SU-DHL-6 (cell line): ENCODE results near the gene FBXL15.

Experiments
- H2AFZ ChIP-seq: fragments of 200-600 bp; sonication (generic); 2 replicates; pipeline ENCODE4 v1.6.1; 2014; ENCODE audit warnings: low read depth, mild to moderate bottlenecking, moderate library complexity, mixed read lengths, antibody characterized with exemption, low read length; ENCODE audit not compliant: severe bottlenecking
- H3F3A ChIP-seq: fragments of 200-600 bp; shearing (Covaris generic); 2 replicates; pipeline ENCODE4 v1.6.0; 2016; ENCODE audit warnings: antibody characterized with exemption, mild to moderate bottlenecking; ENCODE audit not compliant: insufficient read depth
- H3K27ac ChIP-seq: fragments of 200-600 bp; sonication (generic); 2 replicates; pipeline ENCODE4 v1.5.1; 2016; ENCODE audit warnings: low read depth, mild to moderate bottlenecking, low read length, moderate library complexity, mixed read lengths
- H3K27me3 ChIP-seq: fragments of 200-600 bp; sonication (generic), shearing (Covaris generic); 2 replicates; pipeline ENCODE4 v1.6.0; 2014; ENCODE audit warnings: mild to moderate bottlenecking, low read length
- H3K36me3 ChIP-seq: fragments of 200-600 bp; sonication (generic); 2 replicates; pipeline ENCODE4 v1.6.1; 2014; ENCODE audit warnings: mild to moderate bottlenecking, low read length, mixed read lengths
- H3K4me2 ChIP-seq: fragments of 300-600, 200-600 bp; shearing (Covaris generic), sonication (generic); 2 replicates; pipeline ENCODE4 v1.6.0; 2014; ENCODE audit warnings: low read length, low read depth, mild to moderate bottlenecking; ENCODE audit not compliant: poor library complexity, severe bottlenecking
- H3K4me3 ChIP-seq: fragments of 200-600 bp; sonication (generic); 2 replicates; pipeline ENCODE4 v1.5.1; 2014; ENCODE audit warnings: antibody characterized with exemption, low read length, mild to moderate bottlenecking, mixed read lengths; ENCODE audit not compliant: insufficient read depth, poor library complexity, severe bottlenecking
- H3K79me2 ChIP-seq: fragments of 200-600 bp; sonication (generic); 2 replicates; pipeline ENCODE4 v1.6.1; 2014; ENCODE audit warnings: mild to moderate bottlenecking, low read length, moderate library complexity; ENCODE audit not compliant: insufficient read depth
- H3K9ac ChIP-seq: fragments of 200-600 bp; sonication (generic); 2 replicates; pipeline ENCODE4 v1.7.0; 2014; ENCODE audit warnings: mild to moderate bottlenecking, low read length
- H3K9me2 ChIP-seq: fragments of 200-600 bp; sonication (generic); replicated peaks from 2 replicates; pipeline ENCODE4 v1.6.1; 2014; ENCODE audit warnings: low read length; ENCODE audit not compliant: insufficient read depth
- H3K9me3 ChIP-seq: fragments of 200-600 bp; sonication (generic); 2 replicates; pipeline ENCODE4 v1.6.1; 2014; ENCODE audit warnings: low read length, mixed read lengths; ENCODE audit not compliant: insufficient read depth
- H4K20me1 ChIP-seq: fragments of 200-600 bp; sonication (generic); 2 replicates; pipeline ENCODE4 v1.6.1; 2014; ENCODE audit warnings: low read depth, mild to moderate bottlenecking, antibody characterized with exemption, low read length, moderate library complexity, mixed read lengths
- EZH2phosphoT487 ChIP-seq: fragments of 200-600 bp; sonication (generic), shearing (Covaris generic); conservative IDR thresholded peaks from 2 replicates; pipeline ENCODE4 v1.6.1; 2018; ENCODE audit warnings: mild to moderate bottlenecking, antibody characterized with exemption, low read length, moderate library complexity, mixed read lengths
- TF ChIP-seq, protein P1 (sequence below): fragments of 200-600 bp; sonication (generic); IDR thresholded peaks from one replicate; pipeline ENCODE4 v1.5.1; 2017; ENCODE audit warnings: antibody characterized with exemption, mild to moderate bottlenecking, low read length, moderate library complexity; ENCODE audit not compliant: insufficient read depth, poor library complexity, severe bottlenecking

FBXL15 gene

GRCh38 chr10:102413806-102414561 is 6.7 kb upstream of the FBXL15 start:
- no peaks in the 10 kb centered on the region for H4K20me1 ChIP-seq
- no peaks in the 10 kb centered on the region for H3K36me3 ChIP-seq
- no peak for TF ChIP-seq EZH2phosphoT487
- TF ChIP-seq, protein P1, sequence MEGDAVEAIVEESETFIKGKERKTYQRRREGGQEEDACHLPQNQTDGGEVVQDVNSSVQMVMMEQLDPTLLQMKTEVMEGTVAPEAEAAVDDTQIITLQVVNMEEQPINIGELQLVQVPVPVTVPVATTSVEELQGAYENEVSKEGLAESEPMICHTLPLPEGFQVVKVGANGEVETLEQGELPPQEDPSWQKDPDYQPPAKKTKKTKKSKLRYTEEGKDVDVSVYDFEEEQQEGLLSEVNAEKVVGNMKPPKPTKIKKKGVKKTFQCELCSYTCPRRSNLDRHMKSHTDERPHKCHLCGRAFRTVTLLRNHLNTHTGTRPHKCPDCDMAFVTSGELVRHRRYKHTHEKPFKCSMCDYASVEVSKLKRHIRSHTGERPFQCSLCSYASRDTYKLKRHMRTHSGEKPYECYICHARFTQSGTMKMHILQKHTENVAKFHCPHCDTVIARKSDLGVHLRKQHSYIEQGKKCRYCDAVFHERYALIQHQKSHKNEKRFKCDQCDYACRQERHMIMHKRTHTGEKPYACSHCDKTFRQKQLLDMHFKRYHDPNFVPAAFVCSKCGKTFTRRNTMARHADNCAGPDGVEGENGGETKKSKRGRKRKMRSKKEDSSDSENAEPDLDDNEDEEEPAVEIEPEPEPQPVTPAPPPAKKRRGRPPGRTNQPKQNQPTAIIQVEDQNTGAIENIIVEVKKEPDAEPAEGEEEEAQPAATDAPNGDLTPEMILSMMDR, result no peak
- H3K4me3 ChIP-seq, result no peak overlapping the region
- no peaks in the 10 kb centered on the region for H3F3A ChIP-seq
- no peak overlapping the region for H2AFZ ChIP-seq
- H3K9me2 ChIP-seq, result no peaks in the 10 kb centered on the region
- H3K79me2 ChIP-seq, result no peaks in the 10 kb centered on the region
- H3K9me3 ChIP-seq, result no peaks in the 10 kb centered on the region
- H3K9ac ChIP-seq, result no peak overlapping the region
- H3K4me2 ChIP-seq, result no peak overlapping the region
- no peak overlapping the region for H3K27ac ChIP-seq
- no peaks in the 10 kb centered on the region for H3K27me3 ChIP-seq

DNA sequence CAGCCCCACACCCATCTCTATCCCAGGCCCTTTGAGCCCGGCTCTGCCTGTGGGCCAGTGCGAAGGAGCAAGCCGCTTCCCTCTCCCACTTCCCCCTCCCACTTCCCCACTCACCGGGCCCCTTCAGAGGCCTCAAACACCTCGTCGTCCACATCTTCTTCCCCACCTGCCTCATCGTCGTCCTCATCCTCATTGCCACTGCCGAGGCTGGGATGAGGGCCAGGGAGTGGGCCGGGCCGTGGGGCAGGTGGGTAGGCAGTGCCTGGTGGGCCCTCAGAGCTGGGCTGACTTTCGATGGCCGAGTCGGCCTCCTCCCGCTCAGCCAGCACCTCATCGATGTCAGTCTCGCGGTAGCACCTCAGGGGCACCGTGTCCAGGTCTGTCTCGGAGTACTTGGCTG is 5.9 kb upstream of the FBXL15 start:
- no peak overlapping the region for H3K27ac ChIP-seq
- H3F3A ChIP-seq, result no peaks in the 10 kb centered on the region
- no peaks in the 10 kb centered on the region for H3K79me2 ChIP-seq
- no peaks in the 10 kb centered on the region for H3K27me3 ChIP-seq
- no peaks in the 10 kb centered on the region for H3K36me3 ChIP-seq
- H3K4me2 ChIP-seq, result no peak overlapping the region
- TF ChIP-seq, protein P1, result no peak
- TF ChIP-seq EZH2phosphoT487, result no peak
- H4K20me1 ChIP-seq, result no peaks in the 10 kb centered on the region
- no peaks in the 10 kb centered on the region for H3K9me3 ChIP-seq
- no peaks in the 10 kb centered on the region for H3K9me2 ChIP-seq
- H2AFZ ChIP-seq, result no peak overlapping the region
- no peak overlapping the region for H3K4me3 ChIP-seq
- H3K9ac ChIP-seq, result no peak overlapping the region

DNA sequence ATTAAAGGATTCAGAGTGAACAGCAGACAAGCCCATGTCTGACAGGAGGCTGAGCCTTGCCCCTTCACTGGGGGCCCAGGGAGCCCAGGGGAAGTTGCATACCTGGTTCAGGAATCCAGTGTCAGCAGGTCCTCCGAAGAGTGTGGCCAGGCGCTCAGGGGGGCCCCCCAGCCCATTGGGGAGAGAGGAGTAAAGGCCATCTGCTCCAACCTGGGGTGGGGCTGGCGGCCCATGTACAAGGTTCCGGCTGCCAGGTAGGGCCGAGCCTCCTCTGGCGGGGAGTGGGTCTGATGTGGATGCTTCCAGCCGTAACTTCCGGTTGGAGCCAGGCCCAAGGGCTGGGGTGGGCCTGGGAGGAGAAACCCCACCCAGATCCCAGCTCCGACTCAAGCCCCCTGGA is 4.4 kb upstream of the FBXL15 start:
- Histone ChIP-seq H3K36me3 (no peaks in the 10 kb centered on the region), H3K4me3 (no peak overlapping the region), H3K79me2 (no peaks in the 10 kb centered on the region), H3K9me2 (no peaks in the 10 kb centered on the region), H2AFZ (no peak overlapping the region), H3K4me2 (no peak overlapping the region), H3F3A (no peaks in the 10 kb centered on the region), H3K27ac (no peak overlapping the region), H3K27me3 (no peaks in the 10 kb centered on the region), H3K9me3 (no peaks in the 10 kb centered on the region), H4K20me1 (no peaks in the 10 kb centered on the region), H3K9ac (no peak overlapping the region)
- no peak for TF ChIP-seq EZH2phosphoT487
- TF ChIP-seq, protein P1, result no peak
